OCI-M1 (cell line): Measurements from ENCODE around the gene LMOD2.

Source experiments
- DNase-seq: peaks from one replicate; lab custom pipeline; 2025; lab: John Stamatoyannopoulos, UW

LMOD2 gene

DNA sequence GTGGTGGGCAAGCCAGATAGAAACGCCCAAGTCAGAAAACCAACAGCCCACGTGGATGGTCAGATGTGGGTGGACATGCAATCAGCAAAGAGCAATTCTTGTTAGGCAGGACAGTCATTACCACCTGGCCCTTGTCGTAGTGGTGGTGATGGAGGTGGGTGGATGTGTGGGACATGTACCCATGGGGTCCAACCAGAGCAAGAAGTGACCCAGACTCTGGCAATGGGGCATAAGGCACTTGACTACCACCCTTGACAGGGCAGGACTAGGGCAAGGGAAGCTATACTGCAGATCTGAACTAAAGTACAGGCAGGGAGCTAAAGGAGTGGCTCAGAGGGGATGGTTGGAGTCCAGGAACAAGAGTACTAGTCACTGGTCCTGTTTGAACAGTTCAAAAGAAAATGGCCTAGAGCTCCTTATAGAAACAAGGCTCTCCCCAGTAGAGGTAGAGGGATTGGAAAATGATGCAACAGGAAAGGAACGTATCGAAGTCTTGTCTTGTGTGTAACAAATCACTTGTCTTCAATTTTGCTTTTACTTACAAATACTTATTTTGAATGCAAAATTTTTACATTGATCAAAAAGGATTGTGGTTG is 17.6 kb downstream of the LMOD2 start:
- DNase-seq: no peak

DNA sequence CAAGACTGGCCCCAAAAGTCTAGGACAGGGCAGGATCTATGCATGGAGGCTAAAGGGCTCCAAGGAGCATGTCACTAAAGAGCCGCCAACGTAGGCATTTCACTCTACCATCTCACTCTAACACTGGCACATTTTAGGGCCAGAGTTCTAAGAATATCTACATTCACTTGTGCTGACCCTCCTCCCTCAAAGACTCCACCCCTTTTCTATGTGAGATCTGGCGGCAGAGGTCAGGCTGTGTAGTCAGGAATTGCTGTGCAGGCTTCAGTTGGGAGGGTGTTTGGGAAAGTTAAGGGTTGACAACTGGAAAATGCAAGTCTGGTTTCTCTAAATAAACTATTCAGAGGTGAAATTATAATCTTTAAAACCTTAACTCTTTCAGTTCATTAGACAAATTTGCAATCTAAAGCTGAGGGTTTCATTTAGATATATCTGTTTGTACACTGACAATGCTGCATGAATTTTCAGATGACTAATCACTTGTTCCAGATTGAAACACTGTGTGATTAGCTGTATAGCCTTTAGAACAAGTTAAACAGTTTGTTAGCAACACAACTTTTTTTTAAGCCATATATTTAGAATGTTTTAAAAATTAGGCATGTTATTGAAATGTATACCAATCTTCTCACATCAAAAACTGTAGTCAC is 18.2 kb downstream of the LMOD2 start:
- no peak for DNase-seq

DNA sequence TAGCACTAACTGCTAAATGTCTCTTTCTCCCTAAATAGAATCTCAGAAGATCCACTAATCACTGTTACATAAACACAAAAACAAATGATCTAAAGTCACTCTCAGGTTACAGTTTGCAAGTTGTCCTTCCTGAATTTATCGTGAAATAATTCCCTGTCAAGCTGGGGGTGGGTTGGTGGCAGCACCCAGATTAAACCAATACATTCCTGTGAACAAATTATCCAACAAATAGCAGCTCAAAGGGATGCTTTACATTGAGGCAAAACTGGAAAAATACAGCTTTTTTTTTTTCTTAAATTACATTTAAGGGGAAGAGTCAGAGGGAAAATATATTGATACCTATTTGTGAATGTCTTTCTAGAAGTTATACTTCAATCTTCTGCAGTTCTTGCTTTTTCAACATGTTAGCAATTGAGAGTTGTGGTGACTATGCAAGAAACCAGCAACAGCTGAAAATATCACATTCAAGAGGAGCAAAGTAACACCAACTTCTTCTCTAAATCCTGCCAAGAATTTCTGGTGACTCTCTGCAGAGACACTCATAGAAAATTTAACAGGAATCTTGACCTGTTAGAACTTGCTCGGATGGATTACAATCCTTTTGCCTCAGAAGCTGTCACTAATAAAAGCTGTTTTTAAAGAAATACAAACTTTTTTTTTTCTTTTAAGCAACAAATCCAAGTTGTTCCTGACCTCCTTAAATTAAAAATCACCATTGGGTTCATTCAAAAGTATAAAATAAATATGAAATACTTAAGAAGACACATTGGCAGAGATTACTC is 18.9 kb downstream of the LMOD2 start:
- no peak for DNase-seq

DNA sequence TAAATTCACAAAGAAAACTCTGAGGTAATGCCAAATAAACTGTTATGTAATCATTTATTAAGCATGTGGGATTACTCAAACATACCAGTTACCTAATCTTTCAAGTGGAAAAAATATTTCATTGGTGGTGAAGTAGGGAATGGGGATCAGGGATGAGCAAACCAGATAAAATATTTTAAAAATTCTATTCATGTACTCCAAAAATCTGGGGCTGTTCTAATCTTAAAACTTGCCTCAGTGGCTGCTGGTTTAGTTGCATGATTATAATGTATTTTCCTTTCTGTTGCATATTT is 19.5 kb downstream of the LMOD2 start:
- no peak for DNase-seq

DNA sequence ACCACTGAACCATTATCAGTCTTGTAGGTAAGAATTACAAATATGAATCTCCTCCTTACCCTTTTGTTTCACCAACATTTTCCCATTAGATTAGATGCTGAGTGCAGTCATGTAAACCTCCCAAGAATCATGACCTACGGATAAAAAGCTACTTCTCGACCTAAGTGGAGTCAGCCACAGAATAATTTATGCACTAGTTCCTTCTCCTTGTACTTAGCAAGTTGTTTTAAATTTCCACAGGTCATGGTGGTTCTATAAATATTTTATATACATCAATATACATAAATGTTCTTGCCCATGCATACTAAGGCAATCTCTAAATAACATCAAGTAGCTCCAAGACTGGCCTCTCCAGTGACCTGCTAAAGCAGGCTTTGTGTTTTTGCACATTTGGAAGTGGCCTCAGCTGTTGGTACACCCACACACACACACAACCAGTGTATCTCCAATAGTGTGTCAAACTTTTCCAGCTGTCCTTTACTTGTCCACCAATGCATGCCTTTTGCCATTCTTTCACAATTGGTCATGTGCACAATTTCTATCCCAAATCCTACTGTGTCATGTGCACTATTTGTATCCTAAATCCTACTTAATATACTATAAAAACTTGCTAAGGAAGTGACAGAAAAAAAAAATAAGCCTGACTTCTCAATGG is 21.5 kb downstream of the LMOD2 start:
- no peak for DNase-seq

GRCh38 chr7:123679614-123680013 is 23.9 kb downstream of the LMOD2 start:
- DNase-seq: no peak

GRCh38 chr7:123680580-123680979 is 24.9 kb downstream of the LMOD2 start:
- no peak for DNase-seq

DNA sequence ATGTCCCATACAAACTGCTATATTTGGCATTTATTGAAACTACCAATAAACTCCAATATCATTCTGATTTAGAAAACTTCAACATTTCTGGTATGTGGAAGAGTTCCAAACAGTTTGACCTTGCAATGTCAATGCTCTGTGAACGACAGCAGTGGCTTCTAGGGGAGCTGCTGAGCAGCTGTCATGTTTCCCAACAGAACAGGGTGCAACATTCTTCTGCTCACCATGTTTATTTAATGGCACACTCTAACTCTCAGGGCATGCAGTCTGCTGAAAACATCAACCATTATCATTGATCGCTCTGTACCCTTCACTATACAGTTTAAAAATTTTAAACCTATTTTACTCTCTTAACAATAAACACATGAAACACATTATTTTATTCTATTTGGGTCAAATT is 25.9 kb downstream of the LMOD2 start:
- DNase-seq: no peak

GRCh38 chr7:123682690-123683089 is 27.0 kb downstream of the LMOD2 start:
- DNase-seq: peak; percentile 59

DNA sequence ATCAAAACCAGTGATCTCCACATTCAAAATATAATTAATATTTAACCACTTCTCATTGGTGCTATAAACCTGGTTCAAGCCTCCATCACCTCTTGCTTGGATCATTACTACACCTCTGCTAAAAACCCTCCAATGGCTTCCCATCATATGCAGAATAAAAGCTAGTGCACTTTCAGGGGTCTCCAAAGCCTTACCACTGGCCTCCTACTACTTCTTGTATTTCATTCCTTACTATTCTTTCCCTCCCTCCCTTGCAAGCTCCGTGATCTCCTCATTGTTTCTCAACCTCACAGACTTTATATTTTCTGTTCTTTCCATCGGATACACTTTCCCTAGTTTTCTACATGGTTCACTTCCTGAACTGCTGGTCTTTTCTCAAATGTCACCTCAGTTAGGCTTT is 31.5 kb downstream of the LMOD2 start:
- no peak for DNase-seq

DNA sequence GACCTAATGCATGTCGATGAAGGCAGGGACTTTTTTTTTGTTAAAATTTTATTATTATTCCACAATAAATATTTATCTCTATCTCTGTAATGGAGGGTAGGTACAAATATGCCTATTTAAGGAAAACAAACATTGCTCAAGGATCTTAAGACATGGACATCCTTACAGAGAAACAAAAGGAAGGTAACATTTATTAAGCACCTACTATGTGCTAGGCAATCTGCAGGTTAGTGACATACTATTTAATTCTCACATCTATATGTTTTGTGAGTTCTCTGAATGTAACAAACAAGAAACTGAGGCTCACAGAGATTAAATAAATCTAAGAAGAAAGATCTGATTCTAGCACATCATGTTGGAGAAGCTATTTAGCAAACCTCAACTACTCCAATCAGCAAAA is 32.1 kb downstream of the LMOD2 start:
- DNase-seq: no peak

GRCh38 chr7:123689250-123689649 is 33.6 kb downstream of the LMOD2 start:
- DNase-seq: no peak

GRCh38 chr7:123690550-123690949 is 34.9 kb downstream of the LMOD2 start:
- no peak for DNase-seq

DNA sequence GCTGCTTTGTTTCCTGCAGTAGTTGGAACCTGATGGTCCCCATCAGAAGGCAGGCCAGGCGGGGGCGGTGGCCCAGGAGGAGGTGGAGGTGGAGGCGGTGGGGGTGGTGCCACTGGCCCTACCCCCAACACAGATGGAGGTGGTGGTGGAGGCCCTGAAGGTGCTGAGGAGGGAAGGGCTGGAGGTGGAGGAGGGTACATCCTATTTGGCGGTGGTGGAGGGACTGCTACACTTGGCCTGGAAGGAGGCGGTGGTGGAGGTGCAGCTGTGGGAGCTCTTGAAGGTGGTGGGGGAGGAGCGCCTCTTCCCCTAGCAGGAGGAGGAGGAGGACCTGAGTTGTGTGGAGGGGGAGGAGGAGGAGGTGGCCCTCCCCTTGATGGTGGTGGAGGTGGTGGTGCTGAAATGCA is 36.8 kb downstream of the LMOD2 start:
- no peak for DNase-seq

DNA sequence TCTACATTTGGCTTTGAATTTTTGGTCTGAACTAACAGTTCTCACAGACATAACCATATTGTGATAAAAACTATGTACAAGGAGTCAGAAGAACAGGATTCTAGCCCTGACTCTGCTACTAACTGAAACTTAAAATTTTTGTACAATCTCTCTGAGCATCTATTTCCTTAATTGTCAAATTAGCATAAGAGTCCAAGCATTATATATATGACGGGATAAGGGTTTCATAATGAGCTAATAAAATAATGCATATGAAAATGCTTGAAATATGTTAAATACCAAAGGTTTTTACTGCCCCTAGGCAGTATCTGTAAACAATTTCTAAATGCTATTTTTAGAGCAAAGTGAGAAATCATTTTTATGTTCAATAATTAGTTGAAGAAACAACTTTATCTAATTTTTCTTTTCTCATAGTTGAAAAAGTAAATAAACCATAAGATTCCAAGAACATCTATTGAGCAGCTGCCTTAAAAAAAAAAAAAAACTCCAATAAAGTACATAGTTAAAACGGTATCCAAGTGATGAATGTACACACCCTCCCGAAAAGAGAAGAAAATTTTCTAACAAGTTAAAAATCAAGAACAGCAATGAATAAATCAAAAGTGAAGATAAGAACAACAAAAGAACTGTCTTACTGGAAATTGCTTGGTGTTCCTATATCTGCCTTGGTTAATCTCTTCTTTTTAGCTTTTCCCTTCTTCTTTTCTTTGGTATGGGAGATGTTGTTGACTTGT is 40.4 kb downstream of the LMOD2 start:
- DNase-seq: no peak

GRCh38 chr7:123705211-123705901 is 49.7 kb downstream of the LMOD2 start:
- no peak for DNase-seq

DNA sequence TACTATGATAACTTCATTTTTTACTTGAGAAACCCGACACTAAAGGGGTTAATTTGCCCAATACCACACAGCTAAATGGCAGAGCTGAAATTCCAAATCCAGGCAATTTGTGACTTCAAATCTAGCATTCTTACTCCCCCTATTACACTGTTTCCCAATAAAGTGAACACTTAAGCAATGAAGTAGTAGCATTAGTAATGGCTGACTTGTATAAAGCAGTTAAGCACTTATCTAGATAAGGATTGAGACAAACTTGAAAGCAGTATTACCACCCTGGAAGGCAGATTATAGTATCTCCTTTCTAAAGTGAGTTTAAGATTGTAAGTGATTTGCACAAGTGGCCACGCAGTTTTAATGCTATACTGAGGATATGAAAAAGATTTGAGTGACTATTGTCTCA is 53.9 kb downstream of the LMOD2 start:
- no peak for DNase-seq

DNA sequence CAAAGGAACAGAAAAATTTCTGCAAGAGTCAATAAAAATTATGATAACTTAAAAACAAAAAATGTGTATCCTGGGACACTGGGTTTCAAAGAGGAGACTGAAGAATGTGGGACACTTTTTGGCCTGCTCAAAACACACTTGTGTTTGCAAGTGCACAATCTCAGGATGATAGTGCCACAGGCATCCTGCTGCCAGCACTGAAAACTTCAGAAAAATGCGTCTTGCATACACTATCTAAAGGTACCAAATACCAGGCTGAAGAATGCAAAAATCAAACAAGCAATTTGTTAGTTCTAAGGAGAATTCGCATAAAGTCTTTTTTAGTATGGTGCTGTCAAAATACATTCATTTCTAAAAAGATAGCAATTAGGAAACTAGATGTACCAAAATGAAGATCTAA is 55.0 kb downstream of the LMOD2 start:
- no peak for DNase-seq

- peak; percentile 61 for DNase-seq
Measured at GRCh38 chr7:123711832-123712293, 56.2 kb downstream of the LMOD2 start.

- DNase-seq: peak; percentile 34
Measured at GRCh38 chr7:123712619-123713018, 57.0 kb downstream of the LMOD2 start.
